SJSA1 (cell line): ENCODE data around the gene SEC61G. TPM values are rescaled to one million over a fixed set of nuclear protein-coding genes. Genes with fewer than 3 reads are reported as not detected.

ENCODE experiments used
- DNase-seq, 2 experiments: peaks; one replicate each; pipeline ENCODE4 v3.0.0-alpha.2; 2015 to 2020; ENCODE audit warnings: low spot score in 2 of 2, low read depth in 1 of 2
- H3K27ac ChIP-seq: fragments of 250-450 bp; sonication (Bioruptor Pico); 2 replicates; pipeline ENCODE4 v1.5.1; 2020; ENCODE audit warnings: mild to moderate bottlenecking, moderate library complexity
- H3K27me3 ChIP-seq: fragments of 250-450 bp; sonication (Bioruptor Pico); replicated peaks from 2 replicates; pipeline ENCODE4 v1.5.1; 2020; ENCODE audit warnings: mild to moderate bottlenecking, moderate library complexity
- H3K36me3 ChIP-seq: fragments of 250-450 bp; sonication (Bioruptor Pico); 2 replicates; pipeline ENCODE4 v1.5.1; 2020; ENCODE audit warnings: mild to moderate bottlenecking
- H3K4me1 ChIP-seq: fragments of 250-450 bp; sonication (Bioruptor Pico); replicated peaks from 2 replicates; pipeline ENCODE4 v1.6.1; 2021; ENCODE audit warnings: mild to moderate bottlenecking
- H3K4me3 ChIP-seq: fragments of 250-450 bp; sonication (Bioruptor Pico); 2 replicates; pipeline ENCODE4 v1.5.1; 2020; ENCODE audit warnings: mild to moderate bottlenecking
- H3K9me3 ChIP-seq: fragments of 250-450 bp; sonication (Bioruptor Pico); replicated peaks from 2 replicates; pipeline ENCODE4 v1.5.1; 2020; ENCODE audit warnings: mild to moderate bottlenecking
- total RNA-seq: library from RNA; depleted of rRNA; stranded (reverse); fragments of >200 nt; shearing (Covaris generic); gene quantifications from 2 replicates; pipeline ENCODE4 v1.2.3, GENCODE V29; 2014; rRNA removed

Gene SEC61G
- total RNA-seq, result 1,111 and 1,400 TPM in 2 replicates

GRCh38 chr7:54758702-54759592 is at the start of gene SEC61G:
Gene SEC61G (minus strand): TSS chr7:54759211. CDS start chr7:54757588, 1,623 bp downstream.
- peak within 1 kb of the TSS; percentile 88 for H3K27ac ChIP-seq
- H3K4me3 ChIP-seq, result peak within 1 kb of the TSS; percentile 89
- no peaks in the 10 kb centered on the region for H3K9me3 ChIP-seq
- H3K4me1 ChIP-seq, result peaks cover 20% of the 10 kb centered on the region
- peak; percentile 92 to 96 for DNase-seq
- peaks cover 37% of the 10 kb centered on the region for H3K36me3 ChIP-seq
- H3K27me3 ChIP-seq, result no peaks in the 10 kb centered on the region

- Histone ChIP-seq H3K27me3 (no peaks in the 10 kb centered on the region), H3K36me3 (no peaks in the 10 kb centered on the region), H3K4me1 (0 out of 2 replicates have a peak, but pooled peaks cover 5% of the 10 kb centered on the region), H3K27ac (no peak overlapping the region), H3K9me3 (no peaks in the 10 kb centered on the region), H3K4me3 (no peak overlapping the region)
- DNase-seq, result no peak
Observed at GRCh38 chr7:54802841-54803240, 43.8 kb upstream of the SEC61G start.

- DNase-seq, result no peak
- no peaks in the 10 kb centered on the region for H3K27me3 ChIP-seq
- no peaks in the 10 kb centered on the region for H3K9me3 ChIP-seq
- no peak overlapping the region for H3K4me3 ChIP-seq
- H3K4me1 ChIP-seq, result 0 out of 2 replicates have a peak, but pooled peaks cover 5% of the 10 kb centered on the region
- H3K36me3 ChIP-seq, result no peaks in the 10 kb centered on the region
- H3K27ac ChIP-seq, result no peak overlapping the region
Observed at GRCh38 chr7:54802114-54802513, 43.1 kb upstream of the SEC61G start.

GRCh38 chr7:54799792-54800191 is 40.8 kb upstream of the SEC61G start:
- H3K36me3 ChIP-seq, result no peaks in the 10 kb centered on the region
- H3K27me3 ChIP-seq, result no peaks in the 10 kb centered on the region
- DNase-seq, result no peak
- no peak overlapping the region for H3K4me3 ChIP-seq
- H3K27ac ChIP-seq, result no peak overlapping the region
- no peaks in the 10 kb centered on the region for H3K4me1 ChIP-seq
- H3K9me3 ChIP-seq, result no peaks in the 10 kb centered on the region; the same call in 1 of the 2 replicates

- H3K36me3 ChIP-seq, result no peaks in the 10 kb centered on the region
- no peak for DNase-seq
- H3K27ac ChIP-seq, result no peak overlapping the region
- no peaks in the 10 kb centered on the region for H3K27me3 ChIP-seq
- H3K4me1 ChIP-seq, result no peaks in the 10 kb centered on the region
- no peak overlapping the region for H3K4me3 ChIP-seq
- no peaks in the 10 kb centered on the region; the same call in 1 of the 2 replicates for H3K9me3 ChIP-seq
Observed at GRCh38 chr7:54798530-54798929, 39.5 kb upstream of the SEC61G start.

- Histone ChIP-seq H3K36me3 (no peaks in the 10 kb centered on the region), H3K4me3 (no peak overlapping the region), H3K27me3 (no peaks in the 10 kb centered on the region), H3K9me3 (no peaks in the 10 kb centered on the region; the same call in 1 of the 2 replicates), H3K27ac (no peak overlapping the region), H3K4me1 (no peaks in the 10 kb centered on the region)
- no peak for DNase-seq
Observed at GRCh38 chr7:54796853-54797252, 37.8 kb upstream of the SEC61G start.

- H3K27ac ChIP-seq, result no peak overlapping the region
- H3K9me3 ChIP-seq, result no peaks in the 10 kb centered on the region; the same call in 1 of the 2 replicates
- no peaks in the 10 kb centered on the region for H3K27me3 ChIP-seq
- no peaks in the 10 kb centered on the region for H3K4me1 ChIP-seq
- H3K4me3 ChIP-seq, result no peak overlapping the region
- H3K36me3 ChIP-seq, result no peaks in the 10 kb centered on the region
- no peak for DNase-seq
Observed at GRCh38 chr7:54796150-54796549, 37.1 kb upstream of the SEC61G start.

GRCh38 chr7:54792383-54792782 is 33.4 kb upstream of the SEC61G start:
- H3K27ac ChIP-seq, result no peak overlapping the region
- no peak overlapping the region for H3K4me3 ChIP-seq
- H3K36me3 ChIP-seq, result no peaks in the 10 kb centered on the region
- no peaks in the 10 kb centered on the region; the same call in 1 of the 2 replicates for H3K9me3 ChIP-seq
- no peaks in the 10 kb centered on the region for H3K27me3 ChIP-seq
- no peaks in the 10 kb centered on the region for H3K4me1 ChIP-seq
- no peak for DNase-seq

GRCh38 chr7:54788664-54789063 is 29.7 kb upstream of the SEC61G start:
- no peak overlapping the region for H3K27ac ChIP-seq
- H3K4me1 ChIP-seq, result no peaks in the 10 kb centered on the region
- no peak overlapping the region for H3K4me3 ChIP-seq
- no peaks in the 10 kb centered on the region for H3K9me3 ChIP-seq
- no peaks in the 10 kb centered on the region for H3K36me3 ChIP-seq
- no peaks in the 10 kb centered on the region for H3K27me3 ChIP-seq
- DNase-seq, result peak; percentile 54 to 68

- H3K4me3 ChIP-seq, result no peak overlapping the region
- H3K27ac ChIP-seq, result no peak overlapping the region
- no peaks in the 10 kb centered on the region for H3K9me3 ChIP-seq
- no peak for DNase-seq
- H3K36me3 ChIP-seq, result no peaks in the 10 kb centered on the region
- H3K27me3 ChIP-seq, result no peaks in the 10 kb centered on the region
- no peaks in the 10 kb centered on the region for H3K4me1 ChIP-seq
Observed at GRCh38 chr7:54785261-54785660, 26.2 kb upstream of the SEC61G start.

GRCh38 chr7:54783952-54784351 is 24.9 kb upstream of the SEC61G start:
- Histone ChIP-seq H3K4me1 (no peaks in the 10 kb centered on the region), H3K4me3 (no peak overlapping the region), H3K36me3 (no peaks in the 10 kb centered on the region), H3K27ac (no peak overlapping the region), H3K9me3 (no peaks in the 10 kb centered on the region), H3K27me3 (no peaks in the 10 kb centered on the region)
- DNase-seq, result no peak

- no peak for DNase-seq
- H3K36me3 ChIP-seq, result no peaks in the 10 kb centered on the region
- no peak overlapping the region for H3K4me3 ChIP-seq
- no peak overlapping the region for H3K27ac ChIP-seq
- no peaks in the 10 kb centered on the region for H3K27me3 ChIP-seq
- H3K9me3 ChIP-seq, result no peaks in the 10 kb centered on the region
- H3K4me1 ChIP-seq, result no peaks in the 10 kb centered on the region
Observed at GRCh38 chr7:54782829-54783228, 23.8 kb upstream of the SEC61G start.

GRCh38 chr7:54782314-54782713 is 23.3 kb upstream of the SEC61G start:
- Histone ChIP-seq H3K27ac (no peak overlapping the region), H3K27me3 (no peaks in the 10 kb centered on the region), H3K4me1 (no peaks in the 10 kb centered on the region), H3K4me3 (no peak overlapping the region), H3K9me3 (no peaks in the 10 kb centered on the region), H3K36me3 (no peaks in the 10 kb centered on the region)
- no peak for DNase-seq

GRCh38 chr7:54781134-54781920 is 22.3 kb upstream of the SEC61G start:
- Histone ChIP-seq H3K27ac (no peak overlapping the region), H3K27me3 (no peaks in the 10 kb centered on the region), H3K36me3 (no peaks in the 10 kb centered on the region), H3K4me1 (no peaks in the 10 kb centered on the region), H3K4me3 (no peak overlapping the region), H3K9me3 (no peaks in the 10 kb centered on the region)
- DNase-seq, result no peak
